ENCODE measurements around the gene RAC3. TPM values are rescaled to one million over a fixed set of nuclear protein-coding genes. Genes with fewer than 3 reads are reported as not detected.

The RAC3 gene
- total RNA-seq, 1 donor from 2014 or later, result 31.6 TPM

GRCh38 chr17:82059272-82060000 lies 28.0 kb downstream of the RAC3 start:
- Mint-ChIP-seq H3K4me3 (no peak overlapping the region), H3K9me3 (no peaks in the 10 kb centered on the region), H3K4me1 (peaks cover 4% of the 10 kb centered on the region), H3K36me3 (peaks cover 3% of the 10 kb centered on the region), H3K27ac (no peak overlapping the region), H3K27me3 (ENCODE audit: insufficient read depth, low read depth) (no peaks in the 10 kb centered on the region)
- Histone ChIP-seq H3K9me3 (ENCODE audit: low read depth) (no peaks in the 10 kb centered on the region), H3K4me2 (no peak overlapping the region), H3K27me3 (no peaks in the 10 kb centered on the region), H3K4me3 (no peak overlapping the region), H3K27ac (no peak overlapping the region), H4K20me1 (ENCODE audit: low read depth) (peaks cover 8% of the 10 kb centered on the region), H3K4me1 (no peaks in the 10 kb centered on the region), H3K79me2 (ENCODE audit: low read depth) (peaks cover 2% of the 10 kb centered on the region), H3F3A (ENCODE audit: low read depth) (no peaks in the 10 kb centered on the region), H2AFZ (replicated peaks) (no peak overlapping the region), H3K36me3 (no peaks in the 10 kb centered on the region), H3K9ac (no peak overlapping the region)
- DNase-seq (ENCODE audit: low spot score), result no peak
- TF ChIP-seq EZH2 (IDR thresholded peaks at IDR 0.05), result no peak
- no peak for TF ChIP-seq CTCF (IDR thresholded peaks at IDR 0.05)
- no peak for TF ChIP-seq EZH2phosphoT487 (IDR thresholded peaks at IDR 0.05)

- Mint-ChIP-seq H3K27me3 (ENCODE audit: insufficient read depth, low read depth) (no peaks in the 10 kb centered on the region), H3K9me3 (no peaks in the 10 kb centered on the region), H3K36me3 (peaks cover 3% of the 10 kb centered on the region), H3K4me3 (peak overlapping the region; percentile 69), H3K4me1 (peaks cover 4% of the 10 kb centered on the region), H3K27ac (no peak overlapping the region)
- Histone ChIP-seq H3K27ac (no peak overlapping the region), H3K36me3 (no peaks in the 10 kb centered on the region), H3F3A (ENCODE audit: low read depth) (no peaks in the 10 kb centered on the region), H3K4me2 (no peak overlapping the region), H3K9me3 (ENCODE audit: low read depth) (no peaks in the 10 kb centered on the region), H3K79me2 (ENCODE audit: low read depth) (peaks cover 8% of the 10 kb centered on the region), H2AFZ (replicated peaks) (no peak overlapping the region), H3K9ac (no peak overlapping the region), H3K4me1 (no peaks in the 10 kb centered on the region), H3K4me3 (no peak overlapping the region), H4K20me1 (ENCODE audit: low read depth) (peaks cover 8% of the 10 kb centered on the region), H3K27me3 (no peaks in the 10 kb centered on the region)
- no peak for DNase-seq (ENCODE audit: low spot score)
- TF ChIP-seq CTCF (IDR thresholded peaks at IDR 0.05) (no peak), EZH2 (IDR thresholded peaks at IDR 0.05) (no peak), EZH2phosphoT487 (IDR thresholded peaks at IDR 0.05) (no peak)
These were observed 28.5 kb downstream of the RAC3 start for GRCh38 chr17:82060001-82060380.

- Mint-ChIP-seq H3K4me3 (no peak overlapping the region), H3K27ac (no peak overlapping the region), H3K9me3 (no peaks in the 10 kb centered on the region), H3K27me3 (ENCODE audit: insufficient read depth, low read depth) (no peaks in the 10 kb centered on the region), H3K36me3 (peaks cover 3% of the 10 kb centered on the region), H3K4me1 (peaks cover 4% of the 10 kb centered on the region)
- TF ChIP-seq EZH2 (IDR thresholded peaks at IDR 0.05) (no peak), EZH2phosphoT487 (IDR thresholded peaks at IDR 0.05) (no peak), CTCF (IDR thresholded peaks at IDR 0.05) (no peak)
- no peak overlapping the region for H2AFZ ChIP-seq (replicated peaks)
- H3K27ac ChIP-seq, result no peak overlapping the region
- H4K20me1 ChIP-seq (ENCODE audit: low read depth), result peaks cover 6% of the 10 kb centered on the region
- H3K4me3 ChIP-seq, result no peak overlapping the region
- H3K4me2 ChIP-seq, result no peak overlapping the region
- H3K9me3 ChIP-seq (ENCODE audit: low read depth), result no peaks in the 10 kb centered on the region
- H3K79me2 ChIP-seq (ENCODE audit: low read depth), result peaks cover 12% of the 10 kb centered on the region
- H3K27me3 ChIP-seq, result no peaks in the 10 kb centered on the region
- no peaks in the 10 kb centered on the region for H3K4me1 ChIP-seq
- H3K9ac ChIP-seq, result no peak overlapping the region
- no peak for DNase-seq (ENCODE audit: low spot score)
- no peaks in the 10 kb centered on the region for H3F3A ChIP-seq (ENCODE audit: low read depth)
- H3K36me3 ChIP-seq, result no peaks in the 10 kb centered on the region
These were observed 29.1 kb downstream of the RAC3 start for GRCh38 chr17:82060614-82061013.
